Measurements from ENCODE around the gene STK24.

Gene STK24

GRCh38 chr13:98473135-98473787 lies 103.6 kb downstream of the STK24 start:
- no peak overlapping the region for H3K27ac ChIP-seq (ENCODE audit: low read length)

DNA sequence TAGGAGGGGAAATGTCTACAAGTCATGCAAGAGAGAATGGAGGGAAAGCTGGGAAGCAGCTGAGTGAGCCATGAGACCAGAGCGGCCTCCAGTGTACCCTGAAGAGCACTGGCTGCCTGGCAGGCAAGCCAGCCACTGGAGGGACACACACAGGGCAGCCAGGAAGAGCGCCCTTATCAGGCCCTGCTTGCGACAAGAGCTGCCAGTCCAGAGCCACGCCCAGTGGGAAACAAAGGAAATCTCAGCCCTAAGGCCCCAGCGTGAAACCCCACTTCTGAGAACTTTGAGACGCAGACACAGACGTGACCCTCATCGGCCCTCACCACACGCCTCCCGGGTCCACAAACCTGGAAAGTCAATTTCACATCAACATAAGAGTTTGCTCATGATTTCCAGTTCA lies 105.0 kb downstream of the STK24 start:
- H3K4me3 ChIP-seq (ENCODE audit: low read length): no peak overlapping the region
- H3K9me3 ChIP-seq (ENCODE audit: insufficient read depth, low read length): no peaks in the 10 kb centered on the region
- no peak overlapping the region for H3K27ac ChIP-seq (ENCODE audit: low read length)
- H3K9ac ChIP-seq (ENCODE audit: low read length): no peak overlapping the region
- H3K36me3 ChIP-seq (replicated peaks; ENCODE audit: low read depth, low read length): peaks cover 31% of the 10 kb centered on the region
- no peak overlapping the region for H3K4me2 ChIP-seq (ENCODE audit: low read length)
- H4K20me1 ChIP-seq (ENCODE audit: insufficient read depth, low read length): peaks cover 50% of the 10 kb centered on the region
- peaks cover 10% of the 10 kb centered on the region for H3K79me2 ChIP-seq (ENCODE audit: low read length)
- no peak for TF ChIP-seq EZH2phosphoT487 (IDR thresholded peaks at IDR 0.05; ENCODE audit: low read depth)
- TF ChIP-seq CTCF (IDR thresholded peaks at IDR 0.05; ENCODE audit: low read depth, low read length): no peak
- no peaks in the 10 kb centered on the region for H3K27me3 ChIP-seq (ENCODE audit: low read depth, low read length)
- H3K4me1 ChIP-seq (ENCODE audit: low read length): peaks cover 10% of the 10 kb centered on the region
- H2AFZ ChIP-seq (ENCODE audit: low read depth, low read length): no peak overlapping the region

More at GRCh38 chr13:98473135-98473787, 103.6 kb downstream of the STK24 start:
- no peaks in the 10 kb centered on the region for H3K9me3 ChIP-seq (ENCODE audit: insufficient read depth, low read length)
- H3K4me1 ChIP-seq (ENCODE audit: low read length): peaks cover 22% of the 10 kb centered on the region
- H3K27me3 ChIP-seq (ENCODE audit: low read depth, low read length): no peaks in the 10 kb centered on the region
- H2AFZ ChIP-seq (ENCODE audit: low read depth, low read length): no peak overlapping the region
- H3K36me3 ChIP-seq (replicated peaks; ENCODE audit: low read depth, low read length): peaks cover 25% of the 10 kb centered on the region
- H3K4me2 ChIP-seq (ENCODE audit: low read length): no peak overlapping the region
- no peak overlapping the region for H3K4me3 ChIP-seq (ENCODE audit: low read length)
- no peak for TF ChIP-seq CTCF (IDR thresholded peaks at IDR 0.05; ENCODE audit: low read depth, low read length)
- no peak for TF ChIP-seq EZH2phosphoT487 (IDR thresholded peaks at IDR 0.05; ENCODE audit: low read depth)
- H4K20me1 ChIP-seq (ENCODE audit: insufficient read depth, low read length): peaks cover 51% of the 10 kb centered on the region
- no peak overlapping the region for H3K9ac ChIP-seq (ENCODE audit: low read length)
- H3K79me2 ChIP-seq (ENCODE audit: low read length): peaks cover 21% of the 10 kb centered on the region

GRCh38 chr13:98470920-98471319 lies 106.0 kb downstream of the STK24 start:
- Histone ChIP-seq H2AFZ (ENCODE audit: low read depth, low read length) (no peak overlapping the region), H3K4me2 (ENCODE audit: low read length) (no peak overlapping the region), H3K9me3 (ENCODE audit: insufficient read depth, low read length) (no peaks in the 10 kb centered on the region), H3K36me3 (replicated peaks; ENCODE audit: low read depth, low read length) (peaks cover 34% of the 10 kb centered on the region), H4K20me1 (ENCODE audit: insufficient read depth, low read length) (peaks cover 49% of the 10 kb centered on the region), H3K27ac (ENCODE audit: low read length) (no peak overlapping the region), H3K4me1 (ENCODE audit: low read length) (no peaks in the 10 kb centered on the region), H3K27me3 (ENCODE audit: low read depth, low read length) (no peaks in the 10 kb centered on the region), H3K4me3 (ENCODE audit: low read length) (no peak overlapping the region), H3K9ac (ENCODE audit: low read length) (no peak overlapping the region), H3K79me2 (ENCODE audit: low read length) (no peaks in the 10 kb centered on the region)
- no peak for TF ChIP-seq CTCF (IDR thresholded peaks at IDR 0.05; ENCODE audit: low read depth, low read length)
- no peak for TF ChIP-seq EZH2phosphoT487 (IDR thresholded peaks at IDR 0.05; ENCODE audit: low read depth)

- TF ChIP-seq EZH2phosphoT487 (IDR thresholded peaks at IDR 0.05; ENCODE audit: low read depth) (no peak), CTCF (IDR thresholded peaks at IDR 0.05; ENCODE audit: low read depth, low read length) (no peak)
- Histone ChIP-seq H3K27ac (ENCODE audit: low read length) (no peak overlapping the region), H3K36me3 (replicated peaks; ENCODE audit: low read depth, low read length) (peaks cover 38% of the 10 kb centered on the region), H3K4me3 (ENCODE audit: low read length) (no peak overlapping the region), H3K79me2 (ENCODE audit: low read length) (no peaks in the 10 kb centered on the region), H3K9me3 (ENCODE audit: insufficient read depth, low read length) (no peaks in the 10 kb centered on the region), H3K9ac (ENCODE audit: low read length) (no peak overlapping the region), H2AFZ (ENCODE audit: low read depth, low read length) (no peak overlapping the region), H3K27me3 (ENCODE audit: low read depth, low read length) (no peaks in the 10 kb centered on the region), H3K4me1 (ENCODE audit: low read length) (no peaks in the 10 kb centered on the region), H4K20me1 (ENCODE audit: insufficient read depth, low read length) (peaks cover 39% of the 10 kb centered on the region), H3K4me2 (ENCODE audit: low read length) (no peak overlapping the region)
Measured at GRCh38 chr13:98468929-98469328, 108.0 kb downstream of the STK24 start.

Data from OCI-LY3 (cell line).